ENCODE data around the gene BOD1L1. TPM values are rescaled to one million over a fixed set of nuclear protein-coding genes. Genes with fewer than 3 reads are reported as not detected.

The BOD1L1 gene
- total RNA-seq = 28.4 and 38.7 TPM in 2 replicates

DNA sequence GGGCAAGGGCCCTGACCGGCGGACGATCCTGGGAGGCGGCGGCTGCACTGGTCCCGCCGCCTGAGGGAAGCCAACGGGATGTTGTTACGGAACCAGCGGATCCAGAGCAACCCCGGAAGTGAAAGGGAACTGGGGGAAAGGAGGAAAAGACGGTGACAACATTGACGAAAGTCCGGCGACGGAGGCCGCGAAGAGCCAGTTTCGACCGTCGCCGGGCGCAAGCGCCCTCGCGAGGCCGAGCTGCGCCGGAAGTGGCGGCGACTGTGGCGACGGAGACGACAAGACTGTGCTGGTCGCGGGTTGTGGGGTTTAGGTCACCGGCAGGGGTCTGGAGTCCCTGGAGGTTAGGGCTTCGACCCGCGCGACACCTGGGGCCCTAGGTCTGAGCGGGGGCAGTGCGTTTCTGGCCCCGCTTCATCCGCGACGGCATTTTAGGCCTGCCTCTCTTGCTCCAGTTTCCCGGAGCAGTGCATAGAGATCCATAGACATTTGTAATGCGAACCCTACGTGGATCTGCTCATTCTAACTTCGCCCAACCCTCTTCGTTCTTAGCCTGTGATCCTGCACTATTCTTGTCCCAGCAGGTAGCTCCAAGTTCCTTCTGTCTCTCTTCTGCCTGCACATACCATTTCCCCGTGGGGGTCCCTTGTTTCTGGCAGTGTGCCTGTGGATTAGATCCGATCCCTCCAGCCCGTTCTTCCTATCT is at the start of gene BOD1L1:
BOD1L1 (minus strand) TSS at position 120 of the 706 bp plus-strand sequence. CDS start 138 bp downstream, outside the sequence.
- peak; percentile 93 for DNase-seq

DNA sequence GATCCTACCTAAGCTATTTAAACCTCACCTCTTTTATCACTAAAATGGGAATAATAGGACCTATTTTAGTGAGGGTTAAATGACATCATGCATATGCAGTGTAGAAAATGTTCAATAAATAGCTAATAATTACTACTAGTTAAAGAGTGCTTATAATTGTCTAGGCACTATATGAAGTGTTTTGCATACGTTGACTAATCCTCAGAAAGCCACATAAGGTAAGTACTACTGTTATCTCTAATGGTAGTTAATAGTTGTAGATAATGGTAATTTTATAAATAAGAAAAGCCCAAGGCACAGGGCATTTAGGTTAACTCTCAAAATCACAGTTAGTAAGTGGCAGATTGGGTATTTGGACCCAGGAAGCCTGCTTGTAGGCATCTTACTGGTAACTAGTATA is 47.4 kb upstream of the BOD1L1 start:
- DNase-seq = no peak

DNA sequence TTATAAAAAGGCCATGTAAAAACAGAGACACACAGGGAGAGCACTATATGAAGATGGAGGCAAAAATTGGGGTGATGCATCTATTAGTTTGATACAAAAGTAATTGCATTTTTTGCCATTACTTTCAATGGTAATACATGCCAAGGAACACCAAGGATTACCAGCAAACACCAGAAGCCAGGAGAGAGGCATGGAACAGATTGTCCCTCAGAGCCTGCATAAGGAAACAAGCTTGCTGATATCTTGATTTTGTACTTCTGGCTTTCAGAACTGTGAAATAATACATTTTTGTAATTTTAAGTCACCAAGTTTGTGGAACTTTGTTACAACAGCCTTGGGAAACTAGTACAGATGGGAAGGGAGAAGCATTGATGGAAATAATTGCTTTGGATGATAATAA is 45.6 kb upstream of the BOD1L1 start:
- peak; percentile 34 for DNase-seq

DNA sequence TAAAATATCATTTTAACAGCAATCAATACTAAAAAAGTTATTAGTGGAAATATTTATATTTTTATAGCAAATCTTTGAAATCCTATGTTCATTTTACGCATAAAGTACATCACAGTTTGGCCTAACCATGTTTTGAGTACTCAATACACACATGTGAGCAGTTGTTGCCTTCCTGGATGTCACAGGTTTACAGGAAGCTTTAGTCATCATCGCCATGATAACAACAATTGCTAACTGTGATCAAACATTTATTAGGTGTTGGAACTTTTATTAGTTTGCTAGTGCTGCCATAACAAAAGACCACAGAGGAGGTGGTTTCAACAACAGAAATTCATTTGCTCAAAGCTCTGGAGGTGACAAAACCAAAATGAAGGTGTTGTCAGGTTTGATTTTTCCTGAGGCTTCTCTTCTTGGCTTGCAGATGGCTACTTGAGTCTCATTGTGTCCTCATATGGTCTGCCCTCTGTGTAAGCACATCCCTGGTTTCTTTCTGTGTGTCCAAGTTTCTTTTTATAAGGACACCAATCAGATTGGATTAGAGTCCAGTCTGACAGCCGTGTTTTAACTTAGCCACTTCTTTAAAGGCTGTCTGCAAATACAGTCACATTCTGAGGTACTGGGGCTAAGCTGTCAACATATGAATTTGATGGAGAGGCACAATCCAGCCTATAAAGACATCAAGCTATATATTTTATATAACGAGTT is 43.1 kb upstream of the BOD1L1 start:
- peak; percentile 35 for DNase-seq

DNA sequence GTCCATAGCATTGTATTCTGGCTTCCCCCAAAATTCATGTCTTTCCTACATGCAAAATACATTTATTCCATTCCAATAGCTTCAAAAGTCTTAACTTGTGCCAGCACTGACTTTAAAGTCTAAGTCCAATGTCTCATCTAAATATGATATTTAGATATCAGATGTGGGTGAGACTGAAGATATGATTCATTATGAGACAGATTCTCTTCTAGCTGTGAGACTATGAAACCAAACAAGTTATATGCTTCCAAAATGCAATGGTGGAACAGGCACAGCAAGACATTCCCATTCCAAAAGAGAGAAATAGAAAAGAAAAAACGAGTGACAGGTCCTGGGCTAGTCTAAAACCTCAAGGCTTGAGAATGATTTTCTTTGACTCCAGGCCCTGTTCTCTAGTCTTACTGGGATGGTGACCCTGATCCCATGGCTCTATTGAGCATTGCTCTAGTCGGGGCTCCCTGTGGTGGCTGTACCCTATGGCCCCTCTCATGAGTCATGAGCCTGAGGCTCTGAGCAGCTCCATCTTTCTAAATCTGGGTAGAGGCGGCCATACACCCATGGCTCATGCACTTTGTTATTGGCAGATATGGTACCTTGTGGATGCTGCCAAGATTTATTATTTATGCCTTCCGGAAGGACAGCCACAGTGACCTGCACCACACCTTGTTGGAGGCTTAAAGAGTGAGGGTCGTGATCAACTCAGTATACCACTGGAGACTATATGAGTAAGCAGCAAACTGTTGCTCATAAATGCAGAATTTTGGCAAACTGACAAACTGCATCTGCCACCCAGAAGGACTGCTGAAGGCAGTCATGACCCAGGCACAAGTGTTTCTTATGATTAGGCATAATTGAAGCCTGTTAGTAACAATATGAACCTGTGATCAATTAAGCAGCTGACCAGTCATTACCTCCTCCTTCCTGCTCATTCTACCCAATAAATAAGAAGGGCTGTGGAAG is 38.5 kb upstream of the BOD1L1 start:
- DNase-seq = no peak

DNA sequence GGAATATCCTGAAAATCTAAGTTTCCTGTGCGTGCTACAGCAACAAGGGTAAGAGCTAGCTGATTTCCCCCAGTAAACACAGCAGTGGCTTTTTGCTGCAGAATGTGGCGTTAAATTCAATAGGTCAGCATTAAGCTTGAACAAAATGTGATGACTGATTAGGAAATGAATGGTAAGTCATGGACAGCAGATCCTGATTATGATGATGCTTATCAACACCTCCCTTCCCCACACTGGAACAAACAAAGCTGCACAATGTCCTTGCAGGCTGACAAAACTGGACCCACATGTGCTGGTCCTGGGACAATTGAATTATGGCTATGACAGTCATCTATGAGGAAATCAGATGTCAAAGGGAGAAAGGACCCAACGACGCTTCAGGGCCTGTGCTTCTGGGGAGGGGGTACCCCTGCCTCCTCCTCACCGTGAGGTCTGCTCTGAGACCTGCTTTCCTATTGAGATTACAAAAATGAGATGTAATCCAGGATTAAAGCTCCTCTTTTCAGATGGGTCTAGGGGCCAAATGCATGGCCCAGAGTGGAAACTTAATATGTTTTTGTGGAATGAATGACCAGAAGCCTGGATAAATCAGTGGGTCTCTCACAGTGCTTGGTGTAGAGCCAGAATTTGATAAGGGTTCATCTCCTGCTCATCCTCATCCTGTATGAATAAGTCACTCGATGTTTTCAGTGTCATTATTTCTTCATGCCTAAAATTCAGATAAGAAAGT is 32.0 kb upstream of the BOD1L1 start:
- DNase-seq = peak; percentile 65

DNA sequence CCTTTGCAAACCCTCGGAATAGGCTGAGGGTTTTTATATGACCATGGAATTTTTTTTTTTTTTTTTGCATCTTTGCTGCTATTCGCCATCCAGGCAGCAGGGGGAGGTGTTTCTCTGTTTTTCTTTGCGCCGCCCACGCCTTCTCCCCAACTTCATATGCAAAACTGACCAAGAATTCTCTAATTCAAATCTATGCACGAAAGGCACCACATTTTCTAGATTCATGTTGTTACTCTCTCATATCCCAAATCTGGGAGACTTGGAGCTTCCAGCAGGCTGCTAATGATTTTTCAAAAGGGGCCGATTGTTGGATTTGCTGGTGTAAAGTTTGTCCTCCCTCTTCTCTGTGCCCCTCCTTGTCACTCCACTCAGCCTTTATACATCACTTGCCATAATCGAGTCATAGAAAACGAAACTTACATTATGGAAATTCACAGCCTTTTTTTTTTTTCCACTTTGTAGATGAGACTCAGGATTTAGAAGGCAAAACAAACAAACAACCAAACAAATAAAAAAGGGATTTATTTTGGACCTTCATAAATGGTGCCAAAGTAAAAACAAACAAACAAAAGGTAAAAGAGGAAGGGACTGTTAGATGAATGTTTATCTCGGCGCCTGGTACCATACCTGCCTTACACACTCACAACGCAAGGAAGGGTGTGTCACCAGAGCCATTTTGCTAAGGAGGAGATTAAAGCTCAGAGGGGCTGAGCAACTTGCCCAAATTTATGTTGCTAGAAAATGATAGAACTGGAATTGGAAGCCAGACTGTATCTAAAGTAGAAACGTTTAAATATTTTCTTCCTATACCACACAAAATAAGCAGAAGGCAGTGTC is 29.3 kb upstream of the BOD1L1 start:
- peak; percentile 81 for DNase-seq

DNA sequence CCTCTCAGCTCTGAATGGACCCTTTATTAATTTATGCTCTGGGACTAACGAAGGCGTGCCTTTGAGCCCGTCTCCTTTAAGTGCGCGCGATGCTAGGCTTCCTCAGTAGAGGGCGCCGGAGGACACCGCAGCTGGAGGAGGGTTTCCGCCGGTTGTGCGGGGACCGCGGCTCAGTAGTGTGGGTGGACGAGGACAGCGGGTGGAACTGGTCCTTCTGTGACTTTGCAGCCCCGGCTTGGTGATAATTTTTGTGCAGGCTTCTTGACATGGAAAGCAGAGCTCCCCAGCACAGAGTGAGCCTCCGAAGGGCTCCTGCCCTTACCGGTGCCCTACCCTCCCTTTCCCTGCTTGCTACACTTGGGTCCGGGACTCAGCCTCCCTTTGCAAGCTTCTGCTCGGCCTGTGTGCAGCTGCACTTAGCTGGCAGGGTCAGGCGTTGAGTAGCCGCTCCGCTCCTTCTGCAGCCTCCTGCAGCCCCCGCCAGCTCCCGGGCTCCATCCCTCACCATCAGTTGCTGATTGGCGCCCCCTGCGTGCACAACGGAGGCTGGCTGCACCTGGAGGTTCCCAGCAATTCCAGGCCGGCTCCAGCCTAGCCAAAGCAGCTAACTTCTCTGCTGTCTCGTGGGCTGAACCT is 26.8 kb upstream of the BOD1L1 start:
- DNase-seq = peak; percentile 83

DNA sequence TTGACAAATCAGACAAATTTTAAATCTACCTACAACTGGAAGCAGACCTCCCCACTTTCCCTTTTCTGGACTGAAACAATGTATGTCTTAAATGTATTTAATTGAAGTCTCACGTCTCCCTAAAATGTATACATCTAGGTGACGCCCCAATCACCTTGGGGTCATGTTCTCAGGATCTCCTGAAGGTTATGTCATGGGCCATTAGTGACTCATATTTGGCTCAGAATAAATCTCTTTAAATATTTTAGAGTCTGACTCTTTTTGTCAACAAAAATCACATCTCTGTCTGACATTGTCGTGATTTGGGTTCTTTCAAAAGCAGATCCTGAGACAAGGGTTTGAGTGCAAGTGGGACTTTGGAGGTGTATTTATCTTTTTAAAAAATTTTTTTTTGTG is 26.2 kb upstream of the BOD1L1 start:
- no peak for DNase-seq

DNA sequence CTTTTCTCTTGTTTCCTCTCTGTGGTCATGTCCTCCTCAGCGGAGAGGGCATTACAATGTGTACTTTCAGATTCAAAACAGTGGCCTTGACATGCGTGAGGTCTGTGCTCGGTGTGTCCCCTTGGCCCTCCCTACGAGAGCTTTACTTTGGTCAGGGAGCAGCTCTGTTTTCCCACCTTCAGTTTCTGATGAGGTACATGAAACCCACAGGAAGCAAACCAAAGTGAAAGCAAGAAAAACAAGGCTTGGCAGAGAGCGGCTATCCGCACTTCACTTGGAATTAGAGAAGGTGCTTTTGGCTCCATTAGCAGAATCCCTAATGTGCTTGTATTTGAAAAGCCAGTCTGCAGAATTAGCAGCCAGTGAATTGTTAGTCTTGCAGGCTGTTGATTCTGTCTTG is 19.5 kb upstream of the BOD1L1 start:
- no peak for DNase-seq

DNA sequence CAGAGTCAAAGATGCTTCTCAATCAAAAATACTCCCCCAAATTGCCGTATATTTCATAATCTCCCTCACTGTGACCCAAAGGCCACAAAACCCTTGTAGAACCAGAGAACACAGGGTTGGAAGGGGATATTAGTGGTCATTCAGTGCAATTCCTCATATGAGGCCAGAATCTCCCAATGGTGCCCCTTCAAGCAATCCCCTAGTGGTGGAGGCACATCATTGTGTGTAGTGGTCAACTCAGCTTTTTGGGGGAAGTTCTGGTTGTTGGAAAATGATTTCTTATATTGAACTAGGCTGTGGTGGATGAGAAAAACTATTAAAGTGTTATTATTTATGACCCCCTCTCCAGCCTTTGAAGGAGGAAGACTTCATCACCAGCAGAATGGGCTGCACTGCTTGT is 17.6 kb upstream of the BOD1L1 start:
- DNase-seq = no peak

DNA sequence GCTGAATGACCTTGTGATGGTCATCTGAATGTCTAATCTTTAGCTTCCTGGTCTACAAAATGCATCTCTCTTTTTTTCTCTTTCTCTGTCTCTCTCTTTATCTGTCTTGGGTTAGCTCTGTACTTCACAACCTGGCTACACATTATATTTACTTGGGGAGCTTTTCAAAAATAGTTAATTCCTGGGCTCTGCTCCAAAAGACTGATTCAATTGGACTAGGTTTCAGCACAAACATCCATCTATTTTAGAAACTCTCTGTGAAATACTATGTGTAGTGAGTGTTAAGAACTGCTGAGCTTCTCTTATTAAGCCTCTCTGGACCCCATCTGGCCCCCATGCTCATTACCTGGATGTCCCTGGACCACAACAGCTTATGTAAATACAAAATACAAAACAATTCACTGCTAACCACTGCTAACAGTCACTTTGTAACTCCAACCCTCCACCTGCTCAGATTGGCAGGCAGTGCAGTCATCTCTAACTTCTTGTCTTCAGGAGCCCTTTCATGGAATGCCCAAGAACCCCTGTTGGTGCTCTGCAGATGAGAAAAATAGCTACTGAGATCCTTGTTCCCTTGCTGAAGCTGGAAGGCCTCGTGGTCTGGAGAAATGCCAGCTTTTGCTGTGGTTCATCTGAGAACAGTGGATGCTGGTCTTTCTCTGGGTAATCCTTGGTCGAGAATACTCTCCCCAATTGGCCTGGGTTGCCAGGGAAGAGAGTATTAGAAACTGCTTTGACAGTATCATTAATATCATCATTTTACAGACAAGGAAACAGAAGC is 14.8 kb upstream of the BOD1L1 start:
- DNase-seq = no peak

DNA sequence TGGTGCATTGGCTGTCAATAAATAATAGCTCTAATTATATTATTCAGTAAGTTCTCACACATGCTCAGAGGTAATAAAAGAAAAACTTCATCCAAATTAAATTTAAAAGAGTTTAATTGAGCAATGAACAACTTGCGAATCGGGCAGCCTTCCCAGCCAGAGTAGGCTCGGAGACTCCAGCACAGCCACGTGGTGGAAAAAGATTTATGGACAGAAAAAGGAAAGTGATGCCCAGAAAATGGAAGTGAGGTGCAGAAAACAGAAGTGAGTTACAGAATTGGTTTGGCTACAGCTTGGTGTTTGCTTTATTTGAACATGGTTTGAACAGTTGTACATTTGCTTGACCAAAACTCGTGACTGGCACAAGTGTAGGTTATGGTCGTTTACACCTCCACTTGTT is 13.6 kb upstream of the BOD1L1 start:
- DNase-seq = no peak

DNA sequence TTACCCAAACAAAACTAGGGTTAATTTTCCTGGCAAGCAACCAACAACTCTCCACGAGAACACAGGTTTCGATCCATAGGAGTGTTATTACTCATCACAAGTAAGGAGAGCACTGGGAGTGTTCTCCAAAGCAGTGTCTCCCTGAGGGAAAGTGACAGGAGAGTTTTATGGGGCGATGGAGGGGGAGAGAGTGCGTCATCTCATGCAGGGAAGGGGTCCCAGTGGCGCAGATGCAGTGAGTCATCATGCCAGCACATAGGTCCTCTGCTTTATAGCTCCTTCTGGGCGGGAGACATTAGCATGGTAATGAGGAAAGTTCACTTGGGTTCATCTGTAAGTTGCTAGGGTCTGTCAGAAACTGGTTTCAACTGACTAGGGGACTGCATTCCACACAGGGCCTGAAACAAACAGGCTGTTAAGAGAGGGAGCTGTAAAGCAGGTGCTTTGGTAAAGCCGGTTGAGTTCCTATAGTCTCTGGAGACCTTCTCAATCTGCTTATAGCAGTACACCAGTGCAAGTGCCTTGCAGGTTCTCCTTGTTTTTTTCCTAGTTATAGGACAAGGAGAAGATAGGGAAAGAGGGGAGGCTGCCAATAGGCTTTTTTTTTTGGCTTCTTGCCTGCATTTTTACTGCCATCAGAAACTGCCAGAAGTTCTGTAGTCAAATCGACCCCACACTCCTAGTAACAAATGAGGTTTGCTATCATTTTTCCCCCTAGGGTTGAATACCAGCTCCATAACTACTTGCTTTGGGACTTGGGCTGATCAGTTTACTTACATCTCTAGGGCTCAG is 12.8 kb upstream of the BOD1L1 start:
- no peak for DNase-seq

DNA sequence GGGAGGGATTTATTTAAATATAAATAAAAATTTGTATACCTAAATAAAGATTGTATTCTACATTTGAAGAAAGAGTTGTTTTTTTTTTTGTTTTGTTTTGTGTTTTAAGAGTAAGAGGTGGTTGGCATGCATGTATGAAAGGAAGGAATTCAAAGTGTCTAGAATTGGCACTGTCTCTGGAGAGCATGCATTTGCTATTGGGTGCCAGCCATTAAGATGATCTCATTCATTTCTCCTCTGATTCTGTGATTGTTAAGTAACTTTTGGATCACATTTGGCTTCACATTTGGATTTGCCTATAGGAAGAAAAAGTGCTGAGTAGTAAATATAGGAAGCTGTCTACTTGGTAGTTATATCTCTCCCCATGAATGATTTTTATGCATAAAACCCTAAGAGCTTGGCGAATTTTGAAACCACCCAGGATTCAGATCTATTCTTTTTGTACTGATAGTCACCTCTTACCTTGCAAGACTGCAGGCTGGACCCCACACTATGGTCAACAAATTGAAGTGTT is 7.8 kb upstream of the BOD1L1 start:
- DNase-seq = no peak

DNA sequence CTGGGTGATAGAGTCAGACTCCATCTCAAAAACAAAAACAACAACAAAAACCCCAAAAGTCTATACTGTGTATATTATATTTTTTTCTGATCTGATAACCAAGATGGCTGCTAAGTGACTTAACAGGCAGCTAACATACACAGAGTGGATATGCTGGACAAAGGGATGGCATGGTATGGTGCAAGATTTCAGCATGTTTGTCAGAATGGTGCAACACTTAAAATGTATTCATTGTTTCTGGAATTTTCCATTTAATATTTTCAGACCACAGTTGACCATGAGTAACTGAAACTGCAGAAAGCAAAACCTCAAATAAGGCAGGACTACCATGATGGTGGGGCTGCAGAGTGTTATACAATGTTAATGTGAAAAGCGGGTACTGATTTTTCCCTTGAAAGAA is 6.1 kb upstream of the BOD1L1 start:
- no peak for DNase-seq

DNA sequence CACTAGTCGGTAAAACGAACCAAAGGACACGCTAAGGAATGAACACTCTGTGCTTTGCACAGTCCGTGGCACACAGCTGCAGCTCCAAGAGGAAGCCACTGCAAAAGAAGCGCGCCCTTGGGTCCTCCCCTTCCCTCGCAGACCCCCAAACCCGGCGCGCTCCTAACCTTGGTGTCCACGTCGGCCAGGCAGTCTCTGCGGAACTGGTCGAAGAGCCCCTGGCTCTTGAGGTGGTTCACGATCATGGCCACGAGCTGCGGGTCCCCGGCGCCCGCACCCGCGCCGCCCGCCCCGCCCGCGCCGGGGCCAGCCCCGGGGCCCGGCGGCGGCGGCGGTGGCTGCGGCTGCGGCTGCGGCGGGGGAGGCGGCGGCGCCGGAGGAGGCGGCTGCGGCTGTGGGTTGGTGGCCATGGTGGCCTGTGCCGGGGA is 333 bp downstream of the BOD1L1 start:
- DNase-seq = peak; percentile 47

DNA sequence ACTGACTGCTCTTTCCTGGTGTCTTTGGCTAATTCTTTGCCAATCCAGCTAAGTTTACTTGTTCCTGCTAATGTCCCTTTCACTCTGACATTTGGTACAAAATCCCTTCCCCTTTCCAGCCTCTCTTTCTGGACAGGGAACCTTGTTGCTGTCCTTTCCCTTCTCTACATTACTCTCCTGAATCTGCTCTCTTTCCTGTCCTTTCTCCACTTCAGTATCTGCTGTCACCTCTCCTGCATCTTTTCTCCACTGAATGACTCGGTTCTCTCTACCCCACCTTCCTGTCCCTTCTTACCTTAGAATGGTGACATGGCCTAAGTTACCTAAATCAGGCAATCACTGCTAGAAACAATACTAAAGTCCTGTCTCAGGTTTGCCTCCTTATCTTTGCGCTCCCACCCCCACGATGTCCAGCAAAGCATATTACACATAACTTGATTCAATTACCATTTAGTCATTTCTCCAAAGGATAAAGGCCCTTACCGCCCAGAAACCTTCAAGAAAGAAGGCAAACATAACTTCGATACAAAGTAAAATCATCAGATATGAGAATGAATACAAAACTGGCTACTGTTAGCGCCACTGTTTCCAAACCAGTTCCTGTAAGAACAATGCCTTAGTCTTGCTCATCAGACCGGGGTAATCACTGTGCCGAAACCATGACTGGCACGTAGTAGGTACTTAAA is 890 bp downstream of the BOD1L1 start:
- DNase-seq = peak; percentile 3
